Neural progenitor cell (in vitro differentiated cells): ENCODE results near the gene PDLIM1. TPM values are rescaled to one million over a fixed set of nuclear protein-coding genes. Genes with fewer than 3 reads are reported as not detected.
A peak's percentile ranks its signal among the peaks of the same experiment; 100 is the strongest.

Source experiments
- DNase-seq: peaks from one replicate; pipeline ENCODE4 v3.0.0-alpha.2; 2016; ENCODE audit warnings: low spot score
- H2AFZ ChIP-seq: fragments of 200-600 bp; sonication (generic); replicated peaks from 2 replicates; pipeline ENCODE4 v1.6.1; 2016; ENCODE audit warnings: antibody characterized with exemption
- H3F3A ChIP-seq: fragments of 200-600 bp; sonication (generic); 2 replicates; pipeline ENCODE4 v1.6.1; 2016; ENCODE audit warnings: antibody characterized with exemption, low read depth
- H3K27ac ChIP-seq: fragments of 200-600 bp; sonication (generic); 2 replicates; pipeline ENCODE4 v1.5.1; 2016; ENCODE audit warnings: mild to moderate bottlenecking
- H3K27me3 ChIP-seq: fragments of 200-600 bp; sonication (generic); 2 replicates; pipeline ENCODE4 v1.6.1; 2016; ENCODE audit warnings: mild to moderate bottlenecking, moderate library complexity
- H3K36me3 ChIP-seq: fragments of 200-600 bp; sonication (generic); 2 replicates; pipeline ENCODE4 v1.5.1; 2016
- H3K4me1 ChIP-seq: fragments of 200-600 bp; sonication (generic); 2 replicates; pipeline ENCODE4 v1.6.1; 2016; ENCODE audit warnings: mixed run types
- H3K4me2 ChIP-seq: fragments of 200-600 bp; sonication (generic); 2 replicates; pipeline ENCODE4 v1.6.1; 2016
- H3K4me3 ChIP-seq: fragments of 200-600 bp; sonication (generic); 2 replicates; pipeline ENCODE4 v1.5.1; 2016
- H3K79me2 ChIP-seq: fragments of 200-600 bp; sonication (generic); 2 replicates; pipeline ENCODE4 v1.6.1; 2016; ENCODE audit warnings: low read depth
- H3K9ac ChIP-seq: fragments of 200-600 bp; sonication (generic); 2 replicates; pipeline ENCODE4 v1.6.1; 2016
- H3K9me3 ChIP-seq: fragments of 200-600 bp; sonication (generic); 2 replicates; pipeline ENCODE4 v1.5.1; 2016; ENCODE audit warnings: low read depth
- H4K20me1 ChIP-seq: fragments of 200-600 bp; sonication (generic); 2 replicates; pipeline ENCODE4 v1.6.1; 2016; ENCODE audit warnings: low read depth
- H3K27ac Mint-ChIP-seq: 3 replicates; pipeline ENCODE4 v1.8.0; 2021; ENCODE audit warnings: mixed read lengths
- H3K27me3 Mint-ChIP-seq: 2 replicates; pipeline ENCODE4 v1.8.0; 2022; ENCODE audit warnings: low read depth, mild to moderate bottlenecking, inconsistent platforms, moderate library complexity, mixed read lengths; ENCODE audit not compliant: insufficient read depth
- H3K36me3 Mint-ChIP-seq: 3 replicates; pipeline ENCODE4 v1.8.0; 2021; ENCODE audit warnings: mixed read lengths
- H3K4me1 Mint-ChIP-seq: 3 replicates; pipeline ENCODE4 v1.8.0; 2021; ENCODE audit warnings: mixed read lengths
- H3K4me3 Mint-ChIP-seq: 3 replicates; pipeline ENCODE4 v1.8.0; 2021; ENCODE audit warnings: mild to moderate bottlenecking, moderate library complexity, mixed read lengths
- H3K9me3 Mint-ChIP-seq: 3 replicates; pipeline ENCODE4 v1.8.0; 2020; ENCODE audit warnings: mixed read lengths
- CTCF ChIP-seq: fragments of 200-600 bp; sonication (generic); IDR thresholded peaks from 2 replicates; pipeline ENCODE4 v1.5.1; 2017; ENCODE audit warnings: antibody characterized with exemption, mild to moderate bottlenecking
- EZH2 ChIP-seq: fragments of 200-600 bp; sonication (generic); IDR thresholded peaks from 2 replicates; pipeline ENCODE4 v1.6.1; 2017; ENCODE audit warnings: antibody characterized with exemption, mild to moderate bottlenecking, moderate library complexity
- EZH2phosphoT487 ChIP-seq: fragments of 200-600 bp; sonication (generic); IDR thresholded peaks from 2 replicates; pipeline ENCODE4 v1.6.1; 2017; ENCODE audit warnings: antibody characterized with exemption
- total RNA-seq: library from RNA; depleted of rRNA; stranded (reverse); fragments of >200 nt; gene quantifications from 2 replicates; pipeline ENCODE4 v1.2.3, GENCODE V29; 2015; ENCODE audit warnings: low replicate concordance

The PDLIM1 gene
- total RNA-seq, 1 donor from 2014 or later: 4.6 TPM

- TF ChIP-seq CTCF (no peak), EZH2phosphoT487 (no peak), EZH2 (no peak)
- no peaks in the 10 kb centered on the region for H3K27me3 Mint-ChIP-seq
- no peak overlapping the region for H3K27ac Mint-ChIP-seq
- Histone ChIP-seq H3K79me2 (peaks cover 8% of the 10 kb centered on the region), H3K9ac (no peak overlapping the region), H3K27ac (no peak overlapping the region), H4K20me1 (no peaks in the 10 kb centered on the region), H3K36me3 (no peaks in the 10 kb centered on the region), H2AFZ (no peak overlapping the region), H3K4me3 (no peak overlapping the region), H3K4me2 (no peak overlapping the region), H3K27me3 (no peaks in the 10 kb centered on the region), H3F3A (no peaks in the 10 kb centered on the region), H3K4me1 (peaks cover 4% of the 10 kb centered on the region), H3K9me3 (no peaks in the 10 kb centered on the region)
- DNase-seq: peak; percentile 48
- H3K9me3 Mint-ChIP-seq: no peaks in the 10 kb centered on the region
- no peaks in the 10 kb centered on the region for H3K4me1 Mint-ChIP-seq
- H3K36me3 Mint-ChIP-seq: no peaks in the 10 kb centered on the region
- no peak overlapping the region for H3K4me3 Mint-ChIP-seq
Measured at GRCh38 chr10:95278061-95278988, 12.5 kb downstream of the PDLIM1 start.

GRCh38 chr10:95277614-95278013 is 13.2 kb downstream of the PDLIM1 start:
- Histone ChIP-seq H3K4me1 (peaks cover 4% of the 10 kb centered on the region), H3K27ac (no peak overlapping the region), H3K79me2 (peaks cover 8% of the 10 kb centered on the region), H3K36me3 (no peaks in the 10 kb centered on the region), H3K4me2 (no peak overlapping the region), H3K9me3 (no peaks in the 10 kb centered on the region), H3F3A (no peaks in the 10 kb centered on the region), H2AFZ (no peak overlapping the region), H3K27me3 (no peaks in the 10 kb centered on the region), H3K9ac (no peak overlapping the region), H4K20me1 (no peaks in the 10 kb centered on the region), H3K4me3 (no peak overlapping the region)
- Mint-ChIP-seq H3K9me3 (no peaks in the 10 kb centered on the region), H3K36me3 (no peaks in the 10 kb centered on the region), H3K4me3 (no peak overlapping the region), H3K4me1 (no peaks in the 10 kb centered on the region), H3K27ac (no peak overlapping the region), H3K27me3 (no peaks in the 10 kb centered on the region)
- DNase-seq: no peak
- no peak for TF ChIP-seq CTCF
- TF ChIP-seq EZH2: no peak
- TF ChIP-seq EZH2phosphoT487: no peak

- no peaks in the 10 kb centered on the region for H3K4me1 Mint-ChIP-seq
- H3K4me3 Mint-ChIP-seq: no peak overlapping the region
- H3K9me3 Mint-ChIP-seq: no peaks in the 10 kb centered on the region
- H3K27me3 ChIP-seq: no peaks in the 10 kb centered on the region
- DNase-seq: no peak
- no peak overlapping the region for H3K27ac Mint-ChIP-seq
- H3K27ac ChIP-seq: no peak overlapping the region
- H2AFZ ChIP-seq: no peak overlapping the region
- no peaks in the 10 kb centered on the region for H3F3A ChIP-seq
- no peaks in the 10 kb centered on the region for H3K27me3 Mint-ChIP-seq
- peaks cover 8% of the 10 kb centered on the region for H3K79me2 ChIP-seq
- no peak overlapping the region for H3K9ac ChIP-seq
- no peak overlapping the region for H3K4me3 ChIP-seq
- no peaks in the 10 kb centered on the region for H3K36me3 ChIP-seq
- H3K4me2 ChIP-seq: no peak overlapping the region
- H3K4me1 ChIP-seq: peaks cover 4% of the 10 kb centered on the region
- H3K36me3 Mint-ChIP-seq: no peaks in the 10 kb centered on the region
- no peaks in the 10 kb centered on the region for H4K20me1 ChIP-seq
- TF ChIP-seq CTCF (no peak), EZH2phosphoT487 (no peak), EZH2 (no peak)
- H3K9me3 ChIP-seq: no peaks in the 10 kb centered on the region
Measured at GRCh38 chr10:95277201-95277570, 13.6 kb downstream of the PDLIM1 start.
